ENCODE measurements around the gene SYPL1.

GRCh38 chr7:106075937-106076336 lies 36.2 kb downstream of the SYPL1 start:
- no peak for TF ChIP-seq CEBPB (IDR thresholded peaks at IDR 0.05; ENCODE audit: low read depth)
- no peak for TF ChIP-seq EGR1 (IDR thresholded peaks at IDR 0.05; ENCODE audit: low read depth)
- TF ChIP-seq CTCF (IDR thresholded peaks at IDR 0.05 in 2 of 3, conservative IDR thresholded peaks at IDR 0.05 in 1 of 3; ENCODE audit: borderline replicate concordance in 1 of 3, insufficient read depth in 1 of 3, low read depth in 2 of 3, low read length in 2 of 3): no peak
- TF ChIP-seq CBX3 (IDR thresholded peaks at IDR 0.05; ENCODE audit: low read depth): no peak
- TF ChIP-seq EZH2phosphoT487 (IDR thresholded peaks at IDR 0.05; ENCODE audit: borderline replicate concordance): no peak
- no peak for TF ChIP-seq ZBTB33 (IDR thresholded peaks at IDR 0.05; ENCODE audit: extremely low read depth, insufficient replicate concordance, low read length)
- no peak for TF ChIP-seq SIN3A (IDR thresholded peaks at IDR 0.05; ENCODE audit: low read depth)

All from HCT116 (cell line).